Measurements from ENCODE around the gene NFKB1. TPM values are rescaled to one million over a fixed set of nuclear protein-coding genes. Genes with fewer than 3 reads are reported as not detected.

The NFKB1 gene
- total RNA-seq, 1 donor from 2014 or later, result 43.9 TPM

GRCh38 chr4:102665527-102665926 is 164.4 kb downstream of the NFKB1 start:
- DNase-seq (ENCODE audit: extremely low read depth, low read depth, low spot score), result no peak

Other genes with a start within 250 kb of the NFKB1 start
- gene SLC39A8, start 155.9 kb upstream of the NFKB1 start, total RNA-seq, result 3.5 and 3.8 TPM in 2 replicates

All from glomerular endothelial cell (primary cell).